Activated CD4-positive, alpha-beta memory T cell treated with anti-CD3 and anti-CD28 coated beads, Interleukin-2, amount 10 ng/mL, durations not matched to agents 7 days and 5 days (primary cell): ENCODE results near the gene TRIP11. TPM values are rescaled to one million over a fixed set of nuclear protein-coding genes. Genes with fewer than 3 reads are reported as not detected.
A peak's percentile ranks its signal among the peaks of the same experiment; 100 is the strongest.

Experiments used
- CTCF ChIA-PET: fragments of 350-600 bp; sonication (Branson Sonifier 250); formaldehyde crosslinking; loops from one replicate; lab custom pipeline; 2021; ENCODE audit warnings: antibody characterized with exemption, inconsistent platforms; lab: Charles Lee
- POLR2A ChIA-PET: fragments of 350-600 bp; sonication (Branson Sonifier 250); formaldehyde crosslinking; loops from one replicate; lab custom pipeline; 2021; ENCODE audit warnings: antibody characterized with exemption; lab: Charles Lee
- DNase-seq: peaks from one replicate; pipeline ENCODE4 v3.0.0-alpha.2; 2020
- H3K27ac Mint-ChIP-seq: one replicate; pipeline ENCODE4 v1.8.0; 2021; ENCODE audit warnings: mild to moderate bottlenecking, mixed read lengths
- H3K27me3 Mint-ChIP-seq: one replicate; pipeline ENCODE4 v1.8.0; 2021; ENCODE audit warnings: mixed read lengths
- H3K36me3 Mint-ChIP-seq: one replicate; pipeline ENCODE4 v1.8.0; 2021; ENCODE audit warnings: low read depth, mixed read lengths
- H3K4me1 Mint-ChIP-seq: one replicate; pipeline ENCODE4 v1.8.0; 2021; ENCODE audit warnings: mixed read lengths
- H3K4me3 Mint-ChIP-seq: one replicate; pipeline ENCODE4 v1.8.0; 2021; ENCODE audit warnings: mild to moderate bottlenecking, mixed read lengths
- H3K9me3 Mint-ChIP-seq: one replicate; pipeline ENCODE4 v1.8.0; 2021; ENCODE audit warnings: mixed read lengths
- total RNA-seq, 2 experiments: library from RNA; stranded (reverse); gene quantifications; one replicate each; pipeline ENCODE4 v1.2.3, GENCODE V29; 2021

Gene TRIP11
- total RNA-seq, 2 experiments from 2014 or later = 44.4 to 46.0 TPM

GRCh38 chr14:91971188-91971778 lies 68.6 kb downstream of the TRIP11 start:
- H3K4me3 Mint-ChIP-seq = no peak overlapping the region
- H3K9me3 Mint-ChIP-seq = no peaks in the 10 kb centered on the region
- H3K27me3 Mint-ChIP-seq = no peaks in the 10 kb centered on the region
- POLR2A ChIA-PET = no interaction called here
- H3K27ac Mint-ChIP-seq = no peak overlapping the region
- H3K36me3 Mint-ChIP-seq = peaks cover 45% of the 10 kb centered on the region
- CTCF ChIA-PET = no interaction called here
- H3K4me1 Mint-ChIP-seq = peaks cover 11% of the 10 kb centered on the region
- no peak for DNase-seq

- peak overlapping the region; percentile 57 for H3K27ac Mint-ChIP-seq
- no peaks in the 10 kb centered on the region for H3K9me3 Mint-ChIP-seq
- H3K4me3 Mint-ChIP-seq = no peak overlapping the region
- peaks cover 38% of the 10 kb centered on the region for H3K36me3 Mint-ChIP-seq
- H3K4me1 Mint-ChIP-seq = peaks cover 8% of the 10 kb centered on the region
- H3K27me3 Mint-ChIP-seq = no peaks in the 10 kb centered on the region
- DNase-seq = peak; percentile 40
- ChIA-PET CTCF (interaction anchor here (1.4 kb wide), 1 partner anchor 28 kb away, joined by 4 read pairs; no protein-coding TSS in a partner anchor), POLR2A (no interaction called here)
Measured at GRCh38 chr14:91968280-91968679, 71.6 kb downstream of the TRIP11 start.

GRCh38 chr14:91964724-91965123 lies 75.1 kb downstream of the TRIP11 start:
- no peak overlapping the region for H3K4me3 Mint-ChIP-seq
- ChIA-PET POLR2A (no interaction called here), CTCF (no interaction called here)
- no peaks in the 10 kb centered on the region for H3K27me3 Mint-ChIP-seq
- H3K27ac Mint-ChIP-seq = no peak overlapping the region
- no peak for DNase-seq
- H3K9me3 Mint-ChIP-seq = no peaks in the 10 kb centered on the region
- H3K36me3 Mint-ChIP-seq = peaks cover 27% of the 10 kb centered on the region
- peaks cover 18% of the 10 kb centered on the region for H3K4me1 Mint-ChIP-seq

DNA sequence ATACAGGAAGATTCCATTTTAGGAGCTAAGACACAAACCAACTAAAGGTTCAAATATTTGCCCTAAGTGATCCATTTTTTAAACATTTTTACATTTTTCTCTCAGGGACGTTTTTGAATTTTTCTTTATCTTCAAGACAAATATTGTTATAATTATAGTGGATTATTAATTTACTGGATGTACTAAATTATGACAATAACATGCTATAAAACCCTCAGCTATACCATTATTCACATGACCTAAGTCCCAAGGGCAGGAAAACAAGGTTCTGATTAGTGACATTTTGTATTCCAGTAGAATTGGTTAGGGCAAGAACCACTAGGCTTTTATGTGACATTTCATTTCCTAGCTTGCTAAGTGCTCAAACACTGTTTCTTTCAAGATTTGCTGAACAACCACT lies 75.8 kb downstream of the TRIP11 start:
- ChIA-PET POLR2A (no interaction called here), CTCF (interaction anchor here (1.1 kb wide), 1 partner anchor 33 kb away, joined by 5 read pairs; no protein-coding TSS in a partner anchor)
- no peak overlapping the region for H3K27ac Mint-ChIP-seq
- H3K36me3 Mint-ChIP-seq = peaks cover 21% of the 10 kb centered on the region
- peaks cover 18% of the 10 kb centered on the region for H3K4me1 Mint-ChIP-seq
- H3K9me3 Mint-ChIP-seq = no peaks in the 10 kb centered on the region
- H3K27me3 Mint-ChIP-seq = no peaks in the 10 kb centered on the region
- no peak for DNase-seq
- no peak overlapping the region for H3K4me3 Mint-ChIP-seq

DNA sequence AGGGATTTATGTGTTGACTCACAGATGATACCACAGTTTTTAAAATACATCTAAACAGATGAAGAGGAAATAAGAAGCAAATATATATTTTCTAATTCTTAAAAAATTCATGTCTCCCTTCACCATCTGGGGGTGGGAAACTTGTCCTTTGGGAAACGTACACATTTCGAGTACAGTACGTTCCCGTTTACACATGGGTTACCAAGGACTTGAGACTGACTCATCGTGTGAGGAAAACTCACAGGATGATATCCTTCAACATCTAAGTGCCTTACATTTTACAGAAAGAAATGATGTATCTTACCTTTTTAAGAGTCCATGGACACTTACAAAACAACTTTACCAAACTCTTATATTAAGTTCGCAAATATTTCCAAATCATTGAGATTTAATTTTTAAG lies 76.4 kb downstream of the TRIP11 start:
- DNase-seq = no peak
- H3K4me1 Mint-ChIP-seq = peaks cover 12% of the 10 kb centered on the region
- CTCF ChIA-PET = interaction anchor here (1.1 kb wide), 1 partner anchor 33 kb away, joined by 5 read pairs; no protein-coding TSS in a partner anchor

DNA sequence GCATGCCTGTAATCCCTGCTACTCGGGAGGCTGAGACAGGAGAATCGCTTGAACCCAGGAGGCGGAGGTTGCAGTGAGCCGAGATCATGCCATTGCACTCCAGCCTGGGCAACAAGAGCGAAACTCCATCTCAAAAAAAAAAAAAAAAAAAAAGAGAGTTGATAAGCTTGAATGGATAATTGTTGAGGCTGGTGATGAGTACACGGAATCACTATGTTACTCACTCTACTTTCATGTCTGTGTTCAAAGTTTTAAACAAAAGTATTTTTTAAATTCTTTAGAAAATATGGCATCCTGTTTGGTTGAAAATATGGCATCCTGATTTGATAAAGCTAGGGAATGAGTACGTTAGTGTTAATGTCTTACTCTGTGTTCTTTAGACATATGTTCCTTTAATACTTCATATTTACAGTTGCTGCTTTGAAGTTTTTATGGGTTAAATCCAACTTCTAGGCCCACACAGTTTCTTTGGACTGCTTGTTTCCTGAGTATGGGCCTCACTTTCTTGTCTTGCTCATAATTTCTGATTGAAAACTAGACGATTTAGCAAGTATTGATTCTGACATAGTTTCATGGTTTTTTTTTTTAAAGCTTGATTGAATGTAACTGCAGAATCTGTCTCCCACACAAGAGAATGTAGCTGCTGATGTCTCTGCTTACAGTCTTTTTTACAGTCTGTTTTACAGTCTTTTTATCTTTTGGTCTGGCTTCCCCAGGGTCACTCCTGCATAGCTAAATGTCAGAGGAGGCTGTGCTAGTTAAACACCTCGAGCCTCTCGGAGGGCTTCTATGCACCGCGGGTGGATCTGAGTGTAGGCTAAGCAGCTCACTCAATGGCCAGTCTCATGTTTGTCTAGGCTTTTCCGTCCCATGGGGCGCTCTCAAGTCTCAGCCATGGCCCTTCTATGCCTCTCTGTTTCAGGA lies 78.3 kb downstream of the TRIP11 start:
- POLR2A ChIA-PET = interaction anchor here (1.4 kb wide), 1 partner anchor 15 kb away, joined by 6 read pairs; no protein-coding TSS in a partner anchor
- Mint-ChIP-seq H3K4me1 (peaks cover 9% of the 10 kb centered on the region), H3K27ac (no peak overlapping the region), H3K4me3 (no peak overlapping the region), H3K36me3 (peaks cover 7% of the 10 kb centered on the region), H3K9me3 (no peaks in the 10 kb centered on the region), H3K27me3 (peaks cover 2% of the 10 kb centered on the region)
- CTCF ChIA-PET = interaction anchor here (1.6 kb wide), 1 partner anchor 35 kb away, joined by 5 read pairs; no protein-coding TSS in a partner anchor
- no peak for DNase-seq

More for the DNA sequence above, 76.4 kb downstream of the TRIP11 start:
- Mint-ChIP-seq H3K36me3 (peaks cover 15% of the 10 kb centered on the region), H3K27ac (no peak overlapping the region), H3K4me3 (no peak overlapping the region), H3K9me3 (no peaks in the 10 kb centered on the region), H3K27me3 (no peaks in the 10 kb centered on the region)
- POLR2A ChIA-PET = no interaction called here

GRCh38 chr14:91957876-91958313 lies 82.0 kb downstream of the TRIP11 start:
- CTCF ChIA-PET = no interaction called here

DNA sequence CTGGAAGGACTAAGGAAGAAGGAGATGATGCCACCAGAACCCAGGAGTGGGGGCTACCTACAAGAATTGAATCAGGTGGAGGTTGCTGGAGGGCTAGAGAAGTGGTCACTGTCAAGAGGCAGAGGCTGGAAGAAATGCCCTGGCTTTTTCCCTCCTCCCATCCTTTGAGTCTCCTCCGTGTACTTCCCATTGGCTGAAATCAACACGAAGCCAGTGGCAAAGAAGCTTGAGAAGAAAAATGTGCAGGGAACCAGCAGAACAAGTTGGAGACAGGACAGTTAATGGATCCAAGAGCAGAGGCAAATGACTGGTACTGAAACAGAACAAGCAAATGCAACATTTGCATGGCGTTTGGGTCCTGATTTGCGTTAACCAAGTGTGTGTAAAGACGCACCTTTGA lies 83.2 kb downstream of the TRIP11 start:
- Mint-ChIP-seq H3K9me3 (no peaks in the 10 kb centered on the region), H3K4me3 (no peak overlapping the region), H3K36me3 (no peaks in the 10 kb centered on the region), H3K27me3 (peaks cover 7% of the 10 kb centered on the region), H3K27ac (no peak overlapping the region), H3K4me1 (peaks cover 1% of the 10 kb centered on the region)
- POLR2A ChIA-PET = no interaction called here
- no peak for DNase-seq
- CTCF ChIA-PET = no interaction called here

More at GRCh38 chr14:91957876-91958313, 82.0 kb downstream of the TRIP11 start:
- H3K27me3 Mint-ChIP-seq = peaks cover 7% of the 10 kb centered on the region
- no peak for DNase-seq
- H3K4me3 Mint-ChIP-seq = no peak overlapping the region
- H3K27ac Mint-ChIP-seq = no peak overlapping the region
- no peaks in the 10 kb centered on the region for H3K36me3 Mint-ChIP-seq
- POLR2A ChIA-PET = no interaction called here
- H3K4me1 Mint-ChIP-seq = peaks cover 9% of the 10 kb centered on the region
- no peaks in the 10 kb centered on the region for H3K9me3 Mint-ChIP-seq

GRCh38 chr14:91955168-91955567 lies 84.7 kb downstream of the TRIP11 start:
- Mint-ChIP-seq H3K27me3 (peaks cover 10% of the 10 kb centered on the region), H3K9me3 (no peaks in the 10 kb centered on the region), H3K27ac (no peak overlapping the region), H3K4me1 (no peaks in the 10 kb centered on the region), H3K36me3 (no peaks in the 10 kb centered on the region), H3K4me3 (no peak overlapping the region)
- ChIA-PET POLR2A (no interaction called here), CTCF (interaction anchor here (0.5 to 0.9 kb wide), 2 partner anchors 28 to 526 kb away, joined by 3 to 4 read pairs; no protein-coding TSS in a partner anchor)
- no peak for DNase-seq

DNA sequence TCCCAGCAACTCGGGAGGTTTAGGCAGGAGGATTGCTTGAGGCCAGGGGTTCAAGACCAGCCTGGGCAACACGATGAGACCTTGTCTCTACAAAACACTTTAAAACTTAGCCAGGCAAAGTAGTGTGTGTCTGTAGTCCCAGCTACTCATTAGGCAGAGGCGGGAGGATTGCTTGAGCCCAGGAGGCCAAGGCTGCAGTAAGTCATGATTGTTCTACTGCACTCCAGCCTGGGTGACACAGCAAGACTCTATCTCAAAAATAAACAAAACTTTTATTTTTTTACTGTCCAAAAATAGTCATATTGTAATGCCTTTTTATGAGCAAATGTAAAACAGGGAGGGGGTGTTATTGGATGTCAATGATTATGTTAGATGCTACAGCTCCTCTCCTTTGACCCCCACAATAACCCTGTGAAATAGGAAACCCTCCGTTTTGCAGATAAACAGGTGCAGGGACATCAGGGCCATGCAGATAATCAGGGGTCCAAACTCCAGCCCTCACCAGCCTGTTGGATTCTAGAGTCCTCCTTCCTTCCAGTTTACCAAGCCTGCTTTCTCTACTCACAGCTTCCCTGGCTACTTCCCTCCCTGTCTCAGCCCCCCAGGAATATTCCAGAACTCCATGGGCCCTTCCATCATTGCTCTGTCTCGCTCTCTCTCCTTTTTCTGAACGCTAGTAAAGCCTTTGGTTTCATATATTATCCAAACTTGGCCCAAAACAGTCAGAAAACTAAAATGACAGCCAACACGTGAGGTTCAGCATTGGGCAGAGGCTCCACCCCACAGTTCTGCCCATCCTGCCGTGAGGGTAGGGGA lies 86.5 kb downstream of the TRIP11 start:
- no peak overlapping the region for H3K27ac Mint-ChIP-seq
- H3K9me3 Mint-ChIP-seq = no peaks in the 10 kb centered on the region
- ChIA-PET POLR2A (no interaction called here), CTCF (no interaction called here)
- no peak for DNase-seq
- peaks cover 15% of the 10 kb centered on the region for H3K27me3 Mint-ChIP-seq
- H3K4me1 Mint-ChIP-seq = peaks cover under 1% of the 10 kb centered on the region
- no peak overlapping the region for H3K4me3 Mint-ChIP-seq
- H3K36me3 Mint-ChIP-seq = no peaks in the 10 kb centered on the region

DNA sequence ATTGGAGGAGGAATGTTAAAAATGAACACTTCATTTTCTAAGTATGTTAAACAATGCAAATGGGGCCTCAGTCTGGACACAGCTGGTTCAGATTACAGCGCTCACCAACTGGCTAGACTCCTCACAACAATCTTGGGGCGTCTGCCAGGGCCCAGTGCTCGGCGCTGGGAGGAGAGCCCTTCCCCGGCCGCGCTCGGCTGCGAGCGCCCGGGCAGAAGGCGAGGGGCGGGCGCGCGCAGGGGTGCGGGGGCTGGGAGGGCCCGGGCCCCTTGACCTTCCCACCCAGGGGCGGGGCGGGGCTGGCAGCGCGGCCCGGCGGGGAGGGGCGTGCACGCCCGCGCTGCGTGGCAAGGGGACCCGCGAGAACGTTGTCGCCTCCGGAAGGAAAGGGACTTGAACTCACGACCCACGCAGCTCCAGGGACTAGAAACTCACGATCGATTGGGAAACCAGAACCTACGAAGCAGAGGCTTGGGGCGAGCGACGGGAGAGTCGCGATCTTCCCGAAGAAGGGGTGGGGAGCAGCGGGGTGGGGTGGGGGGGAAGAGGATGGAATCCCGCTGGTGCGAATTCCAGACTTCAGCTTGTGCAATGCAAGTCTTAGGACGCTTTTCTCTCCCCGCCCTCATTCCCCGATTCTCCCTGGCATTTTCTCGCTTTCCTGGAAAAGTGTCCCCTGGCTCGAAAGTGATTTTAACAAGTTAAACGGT lies 92.2 kb downstream of the TRIP11 start, which contains the start of gene FBLN5:
FBLN5 (minus strand) TSS at position 220 of the 710 bp plus-strand sequence. CDS start 465 bp downstream, outside the sequence.
- Mint-ChIP-seq H3K27ac (no peak within 1 kb of the TSS), H3K4me1 (peaks cover 13% of the 10 kb centered on the region), H3K36me3 (no peaks in the 10 kb centered on the region), H3K9me3 (no peaks in the 10 kb centered on the region), H3K27me3 (peaks cover 34% of the 10 kb centered on the region), H3K4me3 (peak within 1 kb of the TSS; percentile 62)
- peak; percentile 19 for DNase-seq
- ChIA-PET POLR2A (interaction anchor here (1.6 kb wide), 1 partner anchor 31 kb away, joined by 3 read pairs; no protein-coding TSS in a partner anchor), CTCF (interaction anchor here (1.3 to 2.1 kb wide), 2 partner anchors 11 to 49 kb away, joined by 3 to 8 read pairs; no protein-coding TSS in a partner anchor)
